Measurements from ENCODE around the gene TBC1D22A.

The TBC1D22A gene

GRCh38 chr22:46986788-46987187 is 224.3 kb downstream of the TBC1D22A start:
- DNase-seq, result no peak
- TF ChIP-seq GATA1 (IDR thresholded peaks at IDR 0.05; ENCODE audit: low read depth, low read length) (no peak), POLR2A (IDR thresholded peaks at IDR 0.05; ENCODE audit: low read length) (no peak)

GRCh38 chr22:46990937-46991550 is 228.6 kb downstream of the TBC1D22A start:
- TF ChIP-seq GATA1 (IDR thresholded peaks at IDR 0.05; ENCODE audit: low read depth, low read length) (no peak), POLR2A (IDR thresholded peaks at IDR 0.05; ENCODE audit: low read length) (no peak)
- no peak for DNase-seq

GRCh38 chr22:46991666-46992065 is 229.2 kb downstream of the TBC1D22A start:
- TF ChIP-seq GATA1 (IDR thresholded peaks at IDR 0.05; ENCODE audit: low read depth, low read length) (no peak), POLR2A (IDR thresholded peaks at IDR 0.05; ENCODE audit: low read length) (no peak)
- DNase-seq, result no peak

GRCh38 chr22:46992121-46992731 is 229.8 kb downstream of the TBC1D22A start:
- DNase-seq, result no peak
- TF ChIP-seq POLR2A (IDR thresholded peaks at IDR 0.05; ENCODE audit: low read length), result no peak
- TF ChIP-seq GATA1 (IDR thresholded peaks at IDR 0.05; ENCODE audit: low read depth, low read length), result no peak

GRCh38 chr22:46993633-46994032 is 231.2 kb downstream of the TBC1D22A start:
- TF ChIP-seq POLR2A (IDR thresholded peaks at IDR 0.05; ENCODE audit: low read length), result no peak
- no peak for TF ChIP-seq GATA1 (IDR thresholded peaks at IDR 0.05; ENCODE audit: low read depth, low read length)

GRCh38 chr22:46994265-46994664 is 231.8 kb downstream of the TBC1D22A start:
- no peak for DNase-seq

More at GRCh38 chr22:46993633-46994032, 231.2 kb downstream of the TBC1D22A start:
- no peak for DNase-seq

GRCh38 chr22:46994983-46995382 is 232.5 kb downstream of the TBC1D22A start:
- TF ChIP-seq POLR2A (IDR thresholded peaks at IDR 0.05; ENCODE audit: low read length) (no peak), GATA1 (IDR thresholded peaks at IDR 0.05; ENCODE audit: low read depth, low read length) (no peak)
- no peak for DNase-seq

More at GRCh38 chr22:46994265-46994664, 231.8 kb downstream of the TBC1D22A start:
- TF ChIP-seq POLR2A (IDR thresholded peaks at IDR 0.05; ENCODE audit: low read length) (no peak), GATA1 (IDR thresholded peaks at IDR 0.05; ENCODE audit: low read depth, low read length) (no peak)

- DNase-seq, result no peak
- no peak for TF ChIP-seq GATA1 (IDR thresholded peaks at IDR 0.05; ENCODE audit: low read depth, low read length)
- TF ChIP-seq POLR2A (IDR thresholded peaks at IDR 0.05; ENCODE audit: low read length), result no peak
Observed at GRCh38 chr22:46995501-46996360, 233.3 kb downstream of the TBC1D22A start.

GRCh38 chr22:46996595-46997310 is 234.3 kb downstream of the TBC1D22A start:
- TF ChIP-seq POLR2A (IDR thresholded peaks at IDR 0.05; ENCODE audit: low read length) (no peak), GATA1 (IDR thresholded peaks at IDR 0.05; ENCODE audit: low read depth, low read length) (no peak)
- DNase-seq, result peak in 1 of 2 experiments; percentile 41

GRCh38 chr22:46997311-46997970 is 235.0 kb downstream of the TBC1D22A start:
- DNase-seq, result no peak
- TF ChIP-seq POLR2A (IDR thresholded peaks at IDR 0.05; ENCODE audit: low read length) (no peak), GATA1 (IDR thresholded peaks at IDR 0.05; ENCODE audit: low read depth, low read length) (no peak)

GRCh38 chr22:46998331-46998730 is 235.9 kb downstream of the TBC1D22A start:
- no peak for TF ChIP-seq GATA1 (IDR thresholded peaks at IDR 0.05; ENCODE audit: low read depth, low read length)
- TF ChIP-seq POLR2A (IDR thresholded peaks at IDR 0.05; ENCODE audit: low read length), result no peak
- DNase-seq, result no peak

- no peak for DNase-seq
- no peak for TF ChIP-seq POLR2A (IDR thresholded peaks at IDR 0.05; ENCODE audit: low read length)
- no peak for TF ChIP-seq GATA1 (IDR thresholded peaks at IDR 0.05; ENCODE audit: low read depth, low read length)
Observed at GRCh38 chr22:47000256-47000655, 237.8 kb downstream of the TBC1D22A start.

GRCh38 chr22:47000888-47001287 is 238.4 kb downstream of the TBC1D22A start:
- DNase-seq, result no peak
- no peak for TF ChIP-seq GATA1 (IDR thresholded peaks at IDR 0.05; ENCODE audit: low read depth, low read length)
- TF ChIP-seq POLR2A (IDR thresholded peaks at IDR 0.05; ENCODE audit: low read length), result no peak
